ENCODE data around the gene H2BK1. TPM values are rescaled to one million over a fixed set of nuclear protein-coding genes. Genes with fewer than 3 reads are reported as not detected.

Gene H2BK1
- total RNA-seq, 2 experiments from 2014 or later, result not detected

DNA sequence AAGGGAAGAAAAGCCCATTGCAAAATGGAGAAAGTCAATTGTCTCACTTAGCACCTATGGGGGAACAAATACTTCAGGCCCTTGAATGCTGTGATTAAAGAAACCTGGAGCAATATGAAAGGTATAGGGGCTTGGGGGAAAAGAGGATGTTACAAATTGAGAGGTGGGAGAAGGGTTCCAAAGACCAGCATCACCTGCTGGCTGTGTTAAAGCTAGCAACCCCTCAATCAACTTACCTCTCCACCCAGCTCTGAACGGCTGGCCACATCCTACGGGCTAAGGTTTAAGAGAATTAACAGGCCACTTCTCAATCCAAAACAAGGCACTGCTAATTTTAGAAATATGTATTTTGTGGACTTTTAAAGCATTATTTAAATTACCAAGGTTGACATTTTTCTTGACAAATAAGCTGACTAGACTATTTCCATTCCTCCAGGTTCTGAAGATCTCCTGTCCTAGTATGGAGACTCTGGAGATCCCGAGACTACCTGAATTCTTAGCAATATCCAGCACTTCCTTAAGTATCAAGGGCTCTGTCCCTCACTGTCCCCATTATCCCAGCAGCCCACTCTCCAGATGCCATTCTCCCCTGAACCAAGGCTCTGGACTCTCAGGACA lies 976 bp upstream of the H2BK1 start:
- Mint-ChIP-seq H3K27ac (no peak overlapping the region), H3K9me3 (ENCODE audit: low read depth) (no peaks in the 10 kb centered on the region), H3K27me3 (no peaks in the 10 kb centered on the region), H3K4me3 (no peak overlapping the region), H3K36me3 (ENCODE audit: low read depth) (peaks cover 20% of the 10 kb centered on the region), H3K4me1 (peaks cover 21% of the 10 kb centered on the region)
- POLR2A ChIA-PET, result interaction anchor here (0.8 kb wide), 1 partner anchor 12 kb away, joined by 4 read pairs; no protein-coding TSS in a partner anchor
- intact Hi-C loops (cut with DNase I, micrococcal nuclease), result no loop called here
- DNase-seq, result no peak
- ATAC-seq, result no peak
- CTCF ChIA-PET, result interaction anchor here (0.6 to 1.6 kb wide), 5 partner anchors 8 to 1327 kb away, joined by 3 to 6 read pairs (median 3); no protein-coding TSS in a partner anchor

DNA sequence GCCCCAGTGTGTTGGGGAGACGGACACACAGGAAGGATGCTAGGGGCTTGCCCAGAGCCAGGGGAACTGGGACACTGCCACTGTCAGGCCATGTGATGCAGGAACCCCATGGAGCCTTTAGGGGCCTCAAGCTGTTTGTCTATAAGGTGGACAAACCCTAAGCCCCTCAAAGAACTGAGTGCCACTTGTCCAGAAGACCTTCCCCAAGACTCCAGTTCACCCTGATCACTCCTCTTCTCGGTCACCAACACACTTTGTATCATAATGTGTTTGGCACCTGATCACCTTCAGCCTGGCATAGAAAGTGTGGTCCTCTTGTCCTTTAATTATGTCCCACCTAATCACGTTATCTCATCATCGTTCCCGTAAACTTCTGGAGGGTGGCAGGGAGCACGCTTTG lies 700 bp downstream of the H2BK1 start:
- H3K4me3 Mint-ChIP-seq, result no peak overlapping the region
- intact Hi-C loops (cut with DNase I, micrococcal nuclease), result no loop called here
- no peak for ATAC-seq
- peaks cover 2% of the 10 kb centered on the region for H3K27me3 Mint-ChIP-seq
- H3K9me3 Mint-ChIP-seq (ENCODE audit: low read depth), result no peaks in the 10 kb centered on the region
- no peak for DNase-seq
- peaks cover 5% of the 10 kb centered on the region for H3K36me3 Mint-ChIP-seq (ENCODE audit: low read depth)
- H3K4me1 Mint-ChIP-seq, result peaks cover 21% of the 10 kb centered on the region
- ChIA-PET CTCF (interaction anchor here (0.6 kb wide), 1 partner anchor 44 kb away, joined by 3 read pairs; no protein-coding TSS in a partner anchor), POLR2A (no interaction called here)
- no peak overlapping the region for H3K27ac Mint-ChIP-seq

DNA sequence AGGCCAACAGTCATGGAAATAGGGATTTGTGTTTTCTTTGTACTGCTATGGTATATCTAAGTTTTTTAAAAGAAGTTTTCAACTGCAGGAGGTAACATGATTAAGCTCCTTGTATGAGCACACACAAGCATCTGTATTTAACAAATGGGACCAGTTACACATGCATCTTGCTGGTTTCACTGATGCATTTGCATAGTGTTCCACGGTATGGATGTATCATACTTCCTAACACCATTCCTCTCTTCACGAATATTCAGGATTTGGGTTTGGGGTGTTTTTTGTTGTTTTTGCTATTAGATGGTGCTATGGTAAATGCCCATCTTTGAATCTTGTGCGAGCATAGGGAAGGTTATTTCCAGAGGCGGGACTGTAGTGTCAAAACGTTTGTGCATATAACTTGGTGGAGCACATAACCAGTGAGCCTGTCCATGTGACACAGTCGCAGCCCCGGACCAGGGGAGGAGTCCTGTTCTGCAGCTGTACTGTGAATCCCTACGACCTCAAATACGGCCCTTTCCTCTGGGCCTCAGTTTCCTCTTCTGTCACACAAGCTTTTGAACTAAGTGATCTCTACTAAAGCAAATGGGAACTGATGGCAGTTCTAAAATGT lies 1.9 kb downstream of the H2BK1 start:
- no peak overlapping the region for H3K4me3 Mint-ChIP-seq
- no peaks in the 10 kb centered on the region for H3K9me3 Mint-ChIP-seq (ENCODE audit: low read depth)
- no peak overlapping the region for H3K27ac Mint-ChIP-seq
- peaks cover 4% of the 10 kb centered on the region for H3K27me3 Mint-ChIP-seq
- ATAC-seq (no peak), DNase-seq (no peak)
- H3K4me1 Mint-ChIP-seq, result peaks cover 21% of the 10 kb centered on the region
- ChIA-PET POLR2A (no interaction called here), CTCF (no interaction called here)
- intact Hi-C loops (cut with DNase I, micrococcal nuclease), result no loop called here
- H3K36me3 Mint-ChIP-seq (ENCODE audit: low read depth), result peaks cover 4% of the 10 kb centered on the region

DNA sequence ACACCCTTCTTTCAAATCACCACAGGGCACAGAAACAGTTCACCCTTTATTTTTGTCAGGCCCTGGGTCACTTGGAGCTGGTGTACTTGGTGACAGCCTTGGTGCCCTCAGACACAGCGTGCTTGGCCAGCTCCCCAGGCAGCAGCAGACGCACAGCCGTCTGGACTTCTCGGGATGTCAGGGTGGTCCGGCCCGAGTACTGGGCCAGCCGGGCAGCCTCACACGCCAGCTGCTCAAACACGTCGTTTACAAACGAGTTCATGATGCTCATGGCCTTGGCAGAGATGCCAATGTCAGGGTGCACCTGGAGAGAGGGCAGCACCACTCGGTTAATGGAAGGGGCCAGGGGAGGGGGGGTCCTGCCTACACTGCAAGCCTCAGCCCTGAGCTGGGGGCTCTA lies 2.5 kb downstream of the H2BK1 start:
- no peaks in the 10 kb centered on the region for H3K9me3 Mint-ChIP-seq (ENCODE audit: low read depth)
- ATAC-seq (peak; percentile 11), DNase-seq (no peak)
- peaks cover 21% of the 10 kb centered on the region for H3K4me1 Mint-ChIP-seq
- no peak overlapping the region for H3K27ac Mint-ChIP-seq
- intact Hi-C loops (cut with DNase I, micrococcal nuclease), result no loop called here
- no peaks in the 10 kb centered on the region for H3K36me3 Mint-ChIP-seq (ENCODE audit: low read depth)
- ChIA-PET POLR2A (no interaction called here), CTCF (no interaction called here)
- peaks cover 4% of the 10 kb centered on the region for H3K27me3 Mint-ChIP-seq
- H3K4me3 Mint-ChIP-seq, result no peak overlapping the region

DNA sequence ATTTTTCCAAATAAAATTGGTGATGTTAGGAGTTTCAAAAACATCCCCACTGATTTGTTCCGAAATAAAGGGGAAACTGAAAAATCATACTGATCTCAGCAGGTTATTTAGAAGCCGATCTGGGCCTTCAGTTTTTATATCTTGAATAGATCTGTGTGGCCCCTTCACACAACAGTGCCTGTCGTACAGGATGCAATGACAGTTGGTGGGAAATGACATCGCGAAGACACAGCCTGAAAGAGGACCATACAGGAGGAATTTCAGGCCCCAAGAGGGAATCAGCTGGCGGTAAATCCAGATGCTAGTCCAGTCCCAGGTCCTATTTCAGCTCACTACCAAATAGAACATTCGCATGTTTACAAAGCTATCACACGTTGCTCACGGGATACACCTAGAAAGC lies 3.0 kb downstream of the H2BK1 start:
- ATAC-seq, result peak; percentile 53
- no peak overlapping the region for H3K4me3 Mint-ChIP-seq
- H3K27me3 Mint-ChIP-seq, result peaks cover 4% of the 10 kb centered on the region
- intact Hi-C loops (cut with DNase I, micrococcal nuclease), result no loop called here
- DNase-seq, result no peak
- peaks cover 21% of the 10 kb centered on the region for H3K4me1 Mint-ChIP-seq
- H3K27ac Mint-ChIP-seq, result no peak overlapping the region
- ChIA-PET CTCF (interaction anchor here (1.4 kb wide), 1 partner anchor 119 kb away, joined by 3 read pairs; no protein-coding TSS in a partner anchor), POLR2A (no interaction called here)
- no peaks in the 10 kb centered on the region for H3K9me3 Mint-ChIP-seq (ENCODE audit: low read depth)
- H3K36me3 Mint-ChIP-seq (ENCODE audit: low read depth), result no peaks in the 10 kb centered on the region

DNA sequence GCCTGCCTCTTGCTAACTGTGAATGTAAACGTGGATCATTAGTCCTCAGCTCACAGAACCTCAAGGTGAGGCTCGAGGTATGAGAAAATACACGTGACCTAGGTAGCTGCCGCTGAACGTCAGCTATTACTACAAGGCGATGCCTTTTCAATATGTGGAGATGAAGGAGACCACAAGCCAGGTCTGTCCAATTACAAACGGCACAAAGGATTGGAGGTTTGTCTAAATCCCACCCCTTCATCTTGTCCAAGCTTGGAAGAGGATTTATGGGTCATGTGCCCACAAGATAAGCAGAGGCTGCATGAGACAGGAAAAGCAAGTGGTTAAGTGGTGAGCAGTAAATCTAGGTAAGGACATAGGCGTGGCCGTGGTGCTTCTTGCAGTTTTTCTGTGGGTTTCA lies 3.4 kb downstream of the H2BK1 start:
- DNase-seq, result no peak
- POLR2A ChIA-PET, result no interaction called here

DNA sequence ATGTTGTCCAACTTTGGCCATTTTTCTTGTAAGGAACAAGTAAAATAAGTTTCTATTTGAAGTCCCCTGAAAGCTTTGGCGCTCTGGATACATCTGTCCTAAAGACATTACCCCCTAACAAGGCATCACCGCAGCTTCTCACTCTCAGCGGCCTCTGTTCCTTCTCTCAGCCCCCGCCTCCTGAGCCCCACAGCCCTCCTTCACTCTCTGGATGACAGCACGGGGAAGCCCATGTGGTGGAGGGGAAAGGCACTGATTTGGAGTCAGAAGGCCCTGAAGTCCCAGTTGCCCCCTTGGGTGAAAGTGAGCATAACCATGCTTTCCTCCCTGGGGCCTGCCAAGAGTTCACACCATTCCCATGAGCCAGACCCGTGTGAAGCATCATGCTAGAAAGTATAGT lies 4.6 kb downstream of the H2BK1 start:
- POLR2A ChIA-PET, result no interaction called here
- Mint-ChIP-seq H3K4me1 (peaks cover 21% of the 10 kb centered on the region), H3K27me3 (peaks cover 4% of the 10 kb centered on the region), H3K9me3 (ENCODE audit: low read depth) (no peaks in the 10 kb centered on the region), H3K27ac (no peak overlapping the region), H3K4me3 (no peak overlapping the region), H3K36me3 (ENCODE audit: low read depth) (no peaks in the 10 kb centered on the region)
- ATAC-seq, result no peak
- CTCF ChIA-PET, result interaction anchor here (0.6 to 1.4 kb wide), 4 partner anchors 39 to 863 kb away, joined by 3 to 5 read pairs (median 3); no protein-coding TSS in a partner anchor
- no peak for DNase-seq
- intact Hi-C loops (cut with DNase I, micrococcal nuclease), result no loop called here

More for the DNA sequence above, 3.4 kb downstream of the H2BK1 start:
- H3K4me3 Mint-ChIP-seq, result no peak overlapping the region
- H3K9me3 Mint-ChIP-seq (ENCODE audit: low read depth), result no peaks in the 10 kb centered on the region
- CTCF ChIA-PET, result interaction anchor here (1.4 kb wide), 1 partner anchor 118 kb away, joined by 3 read pairs; no protein-coding TSS in a partner anchor
- peaks cover 21% of the 10 kb centered on the region for H3K4me1 Mint-ChIP-seq
- peak; percentile 24 for ATAC-seq
- no peak overlapping the region for H3K27ac Mint-ChIP-seq
- intact Hi-C loops (cut with DNase I, micrococcal nuclease), result no loop called here
- peaks cover 4% of the 10 kb centered on the region for H3K27me3 Mint-ChIP-seq
- no peaks in the 10 kb centered on the region for H3K36me3 Mint-ChIP-seq (ENCODE audit: low read depth)

DNA sequence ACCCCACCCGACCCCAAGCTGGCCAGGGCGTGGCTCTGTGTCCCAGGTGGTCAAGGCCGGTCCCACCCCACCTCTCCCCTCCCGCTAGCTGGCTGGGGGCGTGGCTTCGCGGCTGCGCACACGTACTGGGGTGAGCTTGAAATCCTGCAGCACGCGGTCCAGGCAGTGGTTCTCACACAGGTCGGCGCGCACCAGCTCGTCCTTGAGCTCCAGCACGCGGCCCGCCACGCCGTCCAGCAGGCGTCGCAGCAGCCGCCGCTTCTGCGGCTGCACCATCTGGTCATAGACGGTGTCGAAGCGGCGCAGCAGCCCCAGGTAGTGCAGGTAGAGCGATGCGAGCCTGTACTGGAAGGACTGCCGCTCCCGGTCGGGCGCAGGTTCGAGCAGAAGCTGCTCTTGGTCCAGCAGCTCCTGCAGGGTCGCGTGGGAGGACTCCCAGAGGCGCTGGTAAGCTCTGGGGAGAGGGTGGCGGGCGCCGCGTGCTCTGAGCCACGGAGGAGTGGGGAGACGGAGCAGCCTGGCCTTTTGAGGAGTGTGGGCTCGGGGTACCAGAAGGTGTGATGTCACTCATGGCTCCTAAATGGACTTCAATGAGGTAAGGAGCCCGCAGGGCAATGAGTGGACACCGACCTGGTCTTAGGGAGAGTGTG lies 5.8 kb downstream of the H2BK1 start:
- Mint-ChIP-seq H3K27ac (no peak overlapping the region), H3K9me3 (ENCODE audit: low read depth) (no peaks in the 10 kb centered on the region), H3K4me3 (no peak overlapping the region), H3K4me1 (peaks cover 21% of the 10 kb centered on the region), H3K36me3 (ENCODE audit: low read depth) (no peaks in the 10 kb centered on the region), H3K27me3 (peaks cover 4% of the 10 kb centered on the region)
- DNase-seq (no peak), ATAC-seq (no peak)
- POLR2A ChIA-PET, result interaction anchor here (0.6 kb wide), 1 partner anchor 25 kb away, joined by 3 read pairs; no protein-coding TSS in a partner anchor
- intact Hi-C loops (cut with DNase I, micrococcal nuclease), result no loop called here
- CTCF ChIA-PET, result no interaction called here

DNA sequence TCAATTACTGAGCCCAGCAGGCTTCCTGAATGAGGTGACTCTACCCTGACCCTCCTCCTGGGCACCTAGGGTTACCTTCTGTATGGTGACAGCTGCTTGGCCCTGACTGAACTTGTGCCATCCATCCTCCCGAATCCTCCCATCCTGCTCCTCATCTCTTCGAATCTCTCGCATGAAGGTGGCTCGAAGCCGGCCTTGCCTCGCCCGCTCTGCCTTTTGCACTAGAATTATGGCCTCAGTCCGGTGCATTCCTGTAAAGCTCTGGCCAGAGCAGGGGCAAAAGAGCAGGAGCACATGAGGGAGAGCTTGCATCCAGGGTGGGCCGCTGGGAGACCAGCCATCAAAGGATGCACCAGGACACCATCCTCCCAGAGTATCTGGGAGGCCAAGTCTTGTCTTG lies 7.5 kb downstream of the H2BK1 start:
- POLR2A ChIA-PET, result no interaction called here
- Mint-ChIP-seq H3K4me1 (peaks cover 14% of the 10 kb centered on the region), H3K27me3 (peaks cover 4% of the 10 kb centered on the region), H3K9me3 (ENCODE audit: low read depth) (no peaks in the 10 kb centered on the region), H3K27ac (no peak overlapping the region), H3K4me3 (no peak overlapping the region), H3K36me3 (ENCODE audit: low read depth) (no peaks in the 10 kb centered on the region)
- DNase-seq, result no peak
- intact Hi-C loops (cut with DNase I, micrococcal nuclease), result no loop called here
- CTCF ChIA-PET, result interaction anchor here (0.6 to 0.7 kb wide), 2 partner anchors 9 to 70 kb away, joined by 3 read pairs; no protein-coding TSS in a partner anchor
- no peak for ATAC-seq

DNA sequence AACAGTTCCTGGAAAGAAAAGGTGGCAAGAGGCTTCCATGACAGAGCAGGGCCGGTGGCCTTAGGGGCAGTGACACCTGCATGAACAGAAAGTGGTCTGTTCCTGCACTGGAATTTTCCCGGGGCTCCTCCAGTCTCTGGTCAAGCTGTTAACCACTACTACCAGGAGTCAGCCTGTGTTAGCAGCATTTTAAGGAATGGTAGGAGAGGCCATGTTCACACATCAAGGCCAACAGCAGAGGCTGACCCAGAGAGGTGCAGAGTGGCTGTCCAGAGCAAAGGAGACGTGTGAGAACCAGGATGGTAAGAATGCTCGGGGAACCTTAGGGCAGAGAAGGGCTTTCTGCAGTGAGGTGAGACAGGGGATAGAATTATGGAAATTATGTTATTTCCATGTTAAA lies 8.5 kb downstream of the H2BK1 start:
- CTCF ChIA-PET, result interaction anchor here (0.6 kb wide), 1 partner anchor 81 kb away, joined by 3 read pairs; no protein-coding TSS in a partner anchor
- H3K36me3 Mint-ChIP-seq (ENCODE audit: low read depth), result no peaks in the 10 kb centered on the region
- H3K4me1 Mint-ChIP-seq, result peaks cover 4% of the 10 kb centered on the region
- ATAC-seq (no peak), DNase-seq (no peak)
- intact Hi-C loops (cut with DNase I, micrococcal nuclease), result no loop called here
- no peaks in the 10 kb centered on the region for H3K9me3 Mint-ChIP-seq (ENCODE audit: low read depth)
- no peak overlapping the region for H3K4me3 Mint-ChIP-seq
- POLR2A ChIA-PET, result no interaction called here
- peaks cover 4% of the 10 kb centered on the region for H3K27me3 Mint-ChIP-seq
- H3K27ac Mint-ChIP-seq, result no peak overlapping the region

DNA sequence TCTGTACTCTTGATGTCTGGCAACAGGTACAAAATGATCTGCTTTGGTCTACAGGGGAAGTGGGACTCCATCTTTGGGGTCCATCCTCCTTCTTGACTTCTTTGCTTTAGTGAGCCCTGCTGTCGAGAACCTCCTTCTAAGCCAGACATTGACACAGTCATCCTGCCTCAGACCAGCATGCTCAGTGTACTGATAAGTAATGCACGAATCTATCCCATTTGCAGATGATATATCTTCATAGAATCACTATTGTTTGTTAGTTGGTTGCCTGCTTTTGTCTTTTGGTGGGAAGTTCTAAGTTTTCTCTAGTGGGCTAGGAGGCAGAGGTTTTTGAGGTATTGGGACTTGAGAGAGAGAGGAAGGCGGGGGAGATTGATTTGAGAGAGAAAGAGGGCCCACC lies 8.9 kb downstream of the H2BK1 start:
- Mint-ChIP-seq H3K36me3 (ENCODE audit: low read depth) (no peaks in the 10 kb centered on the region), H3K27ac (no peak overlapping the region), H3K9me3 (ENCODE audit: low read depth) (no peaks in the 10 kb centered on the region), H3K27me3 (peaks cover 4% of the 10 kb centered on the region), H3K4me1 (no peaks in the 10 kb centered on the region), H3K4me3 (no peak overlapping the region)
- ATAC-seq (no peak), DNase-seq (no peak)
- intact Hi-C loops (cut with DNase I, micrococcal nuclease), result no loop called here
- POLR2A ChIA-PET, result no interaction called here
- CTCF ChIA-PET, result interaction anchor here (0.6 kb wide), 1 partner anchor 81 kb away, joined by 3 read pairs; no protein-coding TSS in a partner anchor

All from activated CD4-positive, alpha-beta T cell treated with anti-CD3 and anti-CD28 coated beads for 36 hours (primary cell).